Endothelial cell of umbilical vein (primary cell): Measurements from ENCODE around the gene IFI44L. TPM values are rescaled to one million over a fixed set of nuclear protein-coding genes. Genes with fewer than 3 reads are reported as not detected.

ENCODE experiments used
- BruUV-seq: library from RNA; stranded (reverse); fragments of 400-500 nt; replicated peaks from 2 replicates; lab custom pipeline; 2021; lab: Mats Ljungman, UMichigan
- CTCF ChIA-PET: fragments of 300-600, 350-600 bp; sonication (Branson Sonifier 250); formaldehyde crosslinking; loops from one replicate; lab custom pipeline; 2021; ENCODE audit warnings: antibody characterized with exemption, inconsistent platforms; lab: Charles Lee
- POLR2A ChIA-PET: fragments of 300-600, 350-600 bp; sonication (Branson Sonifier 250); formaldehyde crosslinking; loops from one replicate; lab custom pipeline; 2021; ENCODE audit warnings: antibody characterized with exemption, inconsistent platforms; lab: Charles Lee
- DNase-seq: peaks from one replicate; pipeline ENCODE4 v3.0.0-alpha.2; 2011; ENCODE audit warnings: low read depth, low spot score
- FAIRE-seq: peaks from 2 replicates; lab custom pipeline; 2011; peaks lifted over from hg19 to GRCh38; lab: Jason Lieb, UNC
- H2AFZ ChIP-seq: 2 replicates; pipeline ENCODE4 v1.6.0; 2012; ENCODE audit warnings: low read depth, low read length, control low read depth, inconsistent platforms
- H3K27ac ChIP-seq: 2 replicates; pipeline ENCODE4 v1.5.1; 2011; ENCODE audit warnings: low read depth, mild to moderate bottlenecking, control low read depth, low read length, moderate library complexity; ENCODE audit not compliant: insufficient read depth
- H3K27me3 ChIP-seq, 2 experiments: 2 replicates each; pipeline versions ENCODE4 v1.6.0 to v1.6.1; 2011; ENCODE audit warnings: low read length in 2 of 2, mixed read lengths in 1 of 2; ENCODE audit not compliant: control insufficient read depth in 2 of 2, insufficient read depth in 2 of 2
- H3K36me3 ChIP-seq, 2 experiments: 2 replicates in 1 of 2; 3 replicates in 1 of 2; pipeline ENCODE4 v1.5.1; 2011; ENCODE audit warnings: low read length in 2 of 2, mild to moderate bottlenecking in 1 of 2, moderate library complexity in 1 of 2; ENCODE audit not compliant: control insufficient read depth in 2 of 2, insufficient read depth in 2 of 2; ENCODE audit errors: extremely low read depth in 1 of 2
- H3K4me1 ChIP-seq: 3 replicates; pipeline ENCODE4 v1.5.1; 2011; ENCODE audit warnings: mild to moderate bottlenecking, low read length; ENCODE audit not compliant: control insufficient read depth, insufficient read depth; ENCODE audit errors: extremely low read depth
- H3K4me2 ChIP-seq: 2 replicates; pipeline ENCODE4 v1.6.1; 2011; ENCODE audit warnings: low read length, control low read depth, mixed read lengths; ENCODE audit not compliant: insufficient read depth
- H3K4me3 ChIP-seq, 3 experiments: fragments of 200-600 bp in 1 of 3; sonication (generic), shearing (Covaris generic) in 1 of 3; replicated peaks in 1 of 3; 2 replicates each; pipeline ENCODE4 v1.5.1; 2011 to 2016; ENCODE audit warnings: control low read depth in 3 of 3, low read length in 3 of 3, mild to moderate bottlenecking in 2 of 3, inconsistent platforms in 1 of 3, low read depth in 1 of 3, moderate library complexity in 1 of 3; ENCODE audit not compliant: insufficient read depth in 1 of 3
- H3K79me2 ChIP-seq: 2 replicates; pipeline ENCODE4 v1.6.0; 2012; ENCODE audit warnings: low read length, inconsistent platforms; ENCODE audit not compliant: control insufficient read depth, insufficient read depth
- H3K9ac ChIP-seq: replicated peaks from 2 replicates; pipeline ENCODE3; 2011; ENCODE audit warnings: low read length, control low read depth; ENCODE audit not compliant: insufficient read depth; ENCODE audit errors: extremely low read depth
- H3K9me1 ChIP-seq: replicated peaks from 3 replicates; pipeline ENCODE4 v1.6.0; 2011; ENCODE audit warnings: mild to moderate bottlenecking, low read length; ENCODE audit not compliant: control insufficient read depth, insufficient read depth; ENCODE audit errors: extremely low read depth
- H3K9me3 ChIP-seq: replicated peaks from 2 replicates; pipeline ENCODE4 v1.5.1; 2012; ENCODE audit warnings: low read length, inconsistent platforms; ENCODE audit not compliant: control insufficient read depth, insufficient read depth
- H4K20me1 ChIP-seq: replicated peaks from 2 replicates; pipeline ENCODE3; 2011; ENCODE audit warnings: mild to moderate bottlenecking, low read length; ENCODE audit not compliant: control insufficient read depth, insufficient read depth; ENCODE audit errors: extremely low read depth
- CTCF ChIP-seq, 2 donors: IDR thresholded peaks; 1 replicate in 1 of 2; 2 replicates in 1 of 2; pipeline ENCODE4 v1.5.1; 2011; ENCODE audit warnings: low read length in 2 of 2, mild to moderate bottlenecking in 2 of 2, moderate library complexity in 2 of 2, control low read depth in 1 of 2, inconsistent platforms in 1 of 2, low read depth in 1 of 2; ENCODE audit not compliant: insufficient read depth in 1 of 2; ENCODE audit errors: extremely low read depth in 1 of 2
- EZH2 ChIP-seq: IDR thresholded peaks from 2 replicates; pipeline ENCODE4 v1.6.1; 2012; ENCODE audit warnings: borderline replicate concordance, low read depth, mild to moderate bottlenecking, moderate library complexity, low read length, inconsistent platforms; ENCODE audit not compliant: severe bottlenecking
- FOS ChIP-seq: IDR thresholded peaks from 2 replicates; pipeline ENCODE4 v1.6.1; 2011; ENCODE audit warnings: mild to moderate bottlenecking, low read length, moderate library complexity, borderline replicate concordance; ENCODE audit not compliant: insufficient read depth
- GATA2 ChIP-seq: IDR thresholded peaks from 2 replicates; pipeline ENCODE4 v1.7.0; 2011; ENCODE audit warnings: low read depth, mild to moderate bottlenecking, moderate library complexity, mixed read lengths, low read length; ENCODE audit not compliant: insufficient read length, insufficient read depth
- JUN ChIP-seq: IDR thresholded peaks from 2 replicates; pipeline ENCODE4 v1.6.1; 2011; ENCODE audit warnings: borderline replicate concordance, low read depth; ENCODE audit not compliant: insufficient read length, insufficient read depth
- MAX ChIP-seq: IDR thresholded peaks from 2 replicates; pipeline ENCODE4 v1.6.1; 2011; ENCODE audit not compliant: insufficient read depth, insufficient read length
- MYC ChIP-seq: IDR thresholded peaks from one replicate; pipeline ENCODE4 v1.6.1; 2011; ENCODE audit warnings: mild to moderate bottlenecking, low read depth, low read length
- POLR2A ChIP-seq: IDR thresholded peaks from 2 replicates; pipeline ENCODE4 v1.6.1; 2012; ENCODE audit warnings: low read depth, mild to moderate bottlenecking, control low read depth, low read length
- POLR2AphosphoS5 ChIP-seq: IDR thresholded peaks from 2 replicates; pipeline ENCODE4 v1.6.1; 2012; ENCODE audit warnings: low read depth, mild to moderate bottlenecking, control low read depth, low read length, moderate library complexity; ENCODE audit not compliant: insufficient read depth
- dilution Hi-C: fragments of 300-500 bp; cut with MboI; formaldehyde crosslinking; loops from one replicate; pipeline ENCODE4 v1.15.0; 2019; ENCODE audit warnings: low sequenced_read_pairs; ENCODE audit not compliant: extremely low pct_ligation_motif_present
- intact Hi-C: fragments of 100-400 bp; cut with micrococcal nuclease; formaldehyde crosslinking; loops from one replicate; pipeline ENCODE4 v1.10.0; 2022
- polyA plus RNA-seq, 4 experiments: library from polyadenylated mRNA; depleted of rRNA in 3 of 4; stranded (reverse) in 3 of 4; unstranded in 1 of 4; fragments of >200 nt; gene quantifications; 2 replicates each; pipeline versions ENCODE4 v1.2.1 to v1.2.3, GENCODE V29; 2011 to 2012; ENCODE audit warnings: missing spikeins in 1 of 4
- total RNA-seq: library from RNA; stranded (reverse); gene quantifications from 2 replicates; pipeline ENCODE4 v1.2.3, GENCODE V29; 2021

The IFI44L gene
- total and polyA plus RNA-seq, 2 donors (not counting 3 experiments of a cell fraction or from before 2014, with no cell fraction given): 2.8 to 2.9 TPM

GRCh38 chr1:78681265-78681664 lies 61.0 kb downstream of the IFI44L start:
- no TSS peak for BruUV-seq
- POLR2A ChIA-PET: no interaction called here
- intact Hi-C loops: no loop called here

GRCh38 chr1:78682496-78682895 lies 62.2 kb downstream of the IFI44L start:
- H3K9me3 ChIP-seq: no peaks in the 10 kb centered on the region
- no peak overlapping the region for H3K9ac ChIP-seq
- no peaks in the 10 kb centered on the region for H4K20me1 ChIP-seq
- peak overlapping the region; percentile 44 for H2AFZ ChIP-seq
- no peak overlapping the region for H3K27ac ChIP-seq
- no TSS peak for BruUV-seq
- ChIA-PET POLR2A (no interaction called here), CTCF (interaction anchor here (1.3 to 1.6 kb wide), 2 partner anchors 23 to 157 kb away, joined by 3 read pairs; no protein-coding TSS in a partner anchor)
- no peaks in the 10 kb centered on the region for H3K27me3 ChIP-seq
- no peak overlapping the region for H3K4me3 ChIP-seq
- H3K9me1 ChIP-seq: no peaks in the 10 kb centered on the region
- no peaks in the 10 kb centered on the region for H3K36me3 ChIP-seq
- no peak for FAIRE-seq
- dilution Hi-C loops (no loop called here), intact Hi-C loops (no loop called here)
- TF ChIP-seq POLR2A (no peak), JUN (no peak), POLR2AphosphoS5 (no peak), FOS (no peak), EZH2 (no peak), GATA2 (no peak), MYC (no peak), CTCF (IDR thresholded peaks at IDR 0.05; ENCODE audit: extremely low read depth in 1 of 2, insufficient read depth in 1 of 2, low read depth in 1 of 2, low read length in 2 of 2) (no peak), MAX (no peak)
- H3K4me2 ChIP-seq: no peak overlapping the region
- DNase-seq: no peak
- no peaks in the 10 kb centered on the region for H3K4me1 ChIP-seq
- no peaks in the 10 kb centered on the region for H3K79me2 ChIP-seq

More at GRCh38 chr1:78681265-78681664, 61.0 kb downstream of the IFI44L start:
- no peak for TF ChIP-seq MAX
- no peaks in the 10 kb centered on the region for H3K79me2 ChIP-seq
- no peaks in the 10 kb centered on the region for H3K4me1 ChIP-seq
- dilution Hi-C loops: no loop called here
- no peak overlapping the region for H2AFZ ChIP-seq
- H3K36me3 ChIP-seq: no peaks in the 10 kb centered on the region
- no peak overlapping the region for H3K27ac ChIP-seq
- FAIRE-seq: no peak
- no peaks in the 10 kb centered on the region for H3K9me1 ChIP-seq
- H3K4me2 ChIP-seq: no peak overlapping the region
- no peak for DNase-seq
- H3K9ac ChIP-seq: no peak overlapping the region
- CTCF ChIA-PET: interaction anchor here (0.5 to 3.1 kb wide), 4 partner anchors 24 to 271 kb away, joined by 3 to 16 read pairs (median 3); no protein-coding TSS in a partner anchor
- H3K27me3 ChIP-seq: no peaks in the 10 kb centered on the region
- H3K4me3 ChIP-seq: no peak overlapping the region
- H4K20me1 ChIP-seq: no peaks in the 10 kb centered on the region
- H3K9me3 ChIP-seq: no peaks in the 10 kb centered on the region
